ENCODE data around the gene CD247. TPM values are rescaled to one million over a fixed set of nuclear protein-coding genes. Genes with fewer than 3 reads are reported as not detected.

CD247 gene
- total RNA-seq, 1 experiment from 2014 or later = 0.44 TPM

- POLR2A ChIA-PET = no interaction called here
- Histone ChIP-seq H3K4me3 (ENCODE audit: low read depth in 2 of 2, low read length in 2 of 2) (no peak overlapping the region), H3K27ac (ENCODE audit: low read length) (no peak overlapping the region), H3K36me3 (ENCODE audit: control insufficient read depth, insufficient read depth, low read length) (no peaks in the 10 kb centered on the region), H3K9me3 (ENCODE audit: control insufficient read depth, insufficient read depth, low read depth, low read length) (no peaks in the 10 kb centered on the region), H3K27me3 (ENCODE audit: control insufficient read depth, insufficient read depth, low read length) (0 out of 2 replicates have a peak, but pooled peaks cover 7% of the 10 kb centered on the region), H3K4me1 (ENCODE audit: control insufficient read depth, insufficient read depth, low read length) (no peaks in the 10 kb centered on the region)
- intact Hi-C loops (cut with micrococcal nuclease; ENCODE audit: unreplicated experiment) (no loop called here), in situ Hi-C loops (cut with HindIII; ENCODE audit: low pct_unique_long_range_greater_than_20kb, low sequenced_read_pairs) (no loop called here)
- no peak for TF ChIP-seq TCF7L2 (IDR thresholded peaks at IDR 0.05; ENCODE audit: low read depth, low read length)
- TF ChIP-seq, protein P1, sequence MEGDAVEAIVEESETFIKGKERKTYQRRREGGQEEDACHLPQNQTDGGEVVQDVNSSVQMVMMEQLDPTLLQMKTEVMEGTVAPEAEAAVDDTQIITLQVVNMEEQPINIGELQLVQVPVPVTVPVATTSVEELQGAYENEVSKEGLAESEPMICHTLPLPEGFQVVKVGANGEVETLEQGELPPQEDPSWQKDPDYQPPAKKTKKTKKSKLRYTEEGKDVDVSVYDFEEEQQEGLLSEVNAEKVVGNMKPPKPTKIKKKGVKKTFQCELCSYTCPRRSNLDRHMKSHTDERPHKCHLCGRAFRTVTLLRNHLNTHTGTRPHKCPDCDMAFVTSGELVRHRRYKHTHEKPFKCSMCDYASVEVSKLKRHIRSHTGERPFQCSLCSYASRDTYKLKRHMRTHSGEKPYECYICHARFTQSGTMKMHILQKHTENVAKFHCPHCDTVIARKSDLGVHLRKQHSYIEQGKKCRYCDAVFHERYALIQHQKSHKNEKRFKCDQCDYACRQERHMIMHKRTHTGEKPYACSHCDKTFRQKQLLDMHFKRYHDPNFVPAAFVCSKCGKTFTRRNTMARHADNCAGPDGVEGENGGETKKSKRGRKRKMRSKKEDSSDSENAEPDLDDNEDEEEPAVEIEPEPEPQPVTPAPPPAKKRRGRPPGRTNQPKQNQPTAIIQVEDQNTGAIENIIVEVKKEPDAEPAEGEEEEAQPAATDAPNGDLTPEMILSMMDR (IDR thresholded peaks at IDR 0.05) = no peak
- no peak for TF ChIP-seq REST (IDR thresholded peaks at IDR 0.05; ENCODE audit: insufficient read depth in 1 of 2, low read depth in 2 of 2, low read length in 1 of 2)
- TF ChIP-seq SIN3A (IDR thresholded peaks at IDR 0.05; ENCODE audit: borderline replicate concordance, insufficient read depth, low read depth, low read length) = no peak
- TF ChIP-seq POLR2AphosphoS5 (IDR thresholded peaks at IDR 0.05; ENCODE audit: low read depth, low read length) = no peak
- no peak for ATAC-seq
- BruUV-seq (replicated peaks) = no TSS peak
- CTCF ChIA-PET = no interaction called here
- DNase-seq (ENCODE audit: low read depth, low spot score) = no peak
Measured at GRCh38 chr1:167493372-167493771, 25.0 kb downstream of the CD247 start.

DNA sequence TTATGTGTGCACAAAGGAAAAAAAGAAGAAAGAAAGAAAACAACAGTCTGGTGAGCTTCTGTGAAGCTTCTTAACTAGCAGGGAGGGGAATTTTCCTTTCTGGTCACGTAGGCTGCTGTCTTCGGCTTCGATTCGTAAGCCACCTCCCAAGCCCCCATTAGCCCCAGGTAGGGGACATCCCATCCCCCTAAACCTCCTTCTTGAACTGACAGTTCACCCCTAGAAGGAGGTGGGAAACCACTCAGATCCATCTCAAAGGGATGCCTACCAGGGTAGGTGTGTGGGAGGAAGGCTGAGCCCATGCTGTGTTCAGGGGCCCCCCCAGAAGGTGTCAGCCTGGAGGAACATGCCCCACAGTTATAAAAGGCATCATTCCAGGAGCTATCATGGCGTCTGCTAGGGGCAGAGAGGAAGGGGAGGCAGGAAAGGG, 25.8 kb downstream of the CD247 start:
- ATAC-seq = no peak
- Histone ChIP-seq H3K27ac (ENCODE audit: low read length) (no peak overlapping the region), H3K36me3 (ENCODE audit: control insufficient read depth, insufficient read depth, low read length) (no peaks in the 10 kb centered on the region), H3K9me3 (ENCODE audit: control insufficient read depth, insufficient read depth, low read depth, low read length) (no peaks in the 10 kb centered on the region), H3K4me3 (ENCODE audit: low read depth in 2 of 2, low read length in 2 of 2) (no peak overlapping the region), H3K4me1 (ENCODE audit: control insufficient read depth, insufficient read depth, low read length) (no peaks in the 10 kb centered on the region), H3K27me3 (ENCODE audit: control insufficient read depth, insufficient read depth, low read length) (0 out of 2 replicates have a peak, but pooled peaks cover 7% of the 10 kb centered on the region)
- DNase-seq (ENCODE audit: low read depth, low spot score) = no peak
- ChIA-PET POLR2A (no interaction called here), CTCF (no interaction called here)
- intact Hi-C loops (cut with micrococcal nuclease; ENCODE audit: unreplicated experiment) = no loop called here
- in situ Hi-C loops (cut with HindIII; ENCODE audit: low pct_unique_long_range_greater_than_20kb, low sequenced_read_pairs) = no loop called here
- TF ChIP-seq, protein P1 (IDR thresholded peaks at IDR 0.05) = no peak
- TF ChIP-seq REST (IDR thresholded peaks at IDR 0.05; ENCODE audit: insufficient read depth in 1 of 2, low read depth in 2 of 2, low read length in 1 of 2) = no peak
- no peak for TF ChIP-seq SIN3A (IDR thresholded peaks at IDR 0.05; ENCODE audit: borderline replicate concordance, insufficient read depth, low read depth, low read length)
- TF ChIP-seq TCF7L2 (IDR thresholded peaks at IDR 0.05; ENCODE audit: low read depth, low read length) = no peak
- no peak for TF ChIP-seq POLR2AphosphoS5 (IDR thresholded peaks at IDR 0.05; ENCODE audit: low read depth, low read length)
- no TSS peak for BruUV-seq (replicated peaks)

Measured in Panc1 (cell line).